CD14-positive monocyte (primary cell): ENCODE data around the gene SLC4A4. TPM values are rescaled to one million over a fixed set of nuclear protein-coding genes. Genes with fewer than 3 reads are reported as not detected.

Source experiments
- DNase-seq, 3 donors: peaks; one replicate each; pipeline ENCODE4 v3.0.0-alpha.2; 2011 to 2022
- H2AFZ ChIP-seq: 2 replicates; pipeline ENCODE4 v1.6.0; 2012; ENCODE audit warnings: mild to moderate bottlenecking, low read depth, low read length, inconsistent platforms; ENCODE audit not compliant: insufficient read depth, poor library complexity, severe bottlenecking
- H3K27ac ChIP-seq, 2 donors: 1 replicate in 1 of 2; 2 replicates in 1 of 2; pipeline ENCODE4 v1.5.1; 2012 to 2013; ENCODE audit warnings: low read length in 2 of 2, control low read depth in 1 of 2, inconsistent platforms in 1 of 2, low read depth in 1 of 2, mild to moderate bottlenecking in 1 of 2
- H3K27me3 ChIP-seq, 2 donors: one replicate each; pipeline versions ENCODE4 v1.6.0 to v1.6.1; 2011 to 2013; ENCODE audit warnings: low read length in 2 of 2; ENCODE audit not compliant: control insufficient read depth in 2 of 2, insufficient read depth in 2 of 2
- H3K36me3 ChIP-seq, 2 donors: replicated peaks in 1 of 2; 1 replicate in 1 of 2; 2 replicates in 1 of 2; pipeline versions ENCODE4 v1.5.1 to v1.6.1; 2012 to 2013; ENCODE audit warnings: low read length in 2 of 2, control low read depth in 1 of 2, inconsistent platforms in 1 of 2, mild to moderate bottlenecking in 1 of 2; ENCODE audit not compliant: insufficient read depth in 2 of 2, control insufficient read depth in 1 of 2
- H3K4me1 ChIP-seq, 2 donors: 1 replicate in 1 of 2; 2 replicates in 1 of 2; pipeline versions ENCODE4 v1.5.1 to v1.6.1; 2012 to 2013; ENCODE audit warnings: low read length in 2 of 2, control low read depth in 1 of 2, inconsistent platforms in 1 of 2, mild to moderate bottlenecking in 1 of 2, moderate library complexity in 1 of 2; ENCODE audit not compliant: insufficient read depth in 2 of 2, control insufficient read depth in 1 of 2
- H3K4me2 ChIP-seq: replicated peaks from 2 replicates; pipeline ENCODE3; 2012; ENCODE audit warnings: low read length, moderate library complexity, mild to moderate bottlenecking; ENCODE audit not compliant: poor library complexity, severe bottlenecking; ENCODE audit errors: extremely low read depth
- H3K4me3 ChIP-seq, 3 experiments: fragments of 200-600 bp in 1 of 3; sonication (generic) in 1 of 3; replicated peaks in 1 of 3; 1 replicate in 2 of 3; 2 replicates in 1 of 3; pipeline ENCODE4 v1.5.1; 2011 to 2013; ENCODE audit warnings: low read length in 3 of 3, mild to moderate bottlenecking in 3 of 3, control low read depth in 2 of 3, low read depth in 2 of 3, inconsistent platforms in 1 of 3, moderate library complexity in 1 of 3
- H3K79me2 ChIP-seq: 2 replicates; pipeline ENCODE4 v1.6.0; 2012; ENCODE audit warnings: mild to moderate bottlenecking, control low read depth, inconsistent platforms, low read length, moderate library complexity; ENCODE audit not compliant: insufficient read depth
- H3K9ac ChIP-seq: 2 replicates; pipeline ENCODE4 v1.6.0; 2017; ENCODE audit warnings: low read length, mild to moderate bottlenecking; ENCODE audit not compliant: insufficient read depth, poor library complexity, severe bottlenecking
- H3K9me3 ChIP-seq, 2 donors: replicated peaks in 1 of 2; 1 replicate in 1 of 2; 2 replicates in 1 of 2; pipeline versions ENCODE4 v1.5.1 to v1.6.1; 2012 to 2013; ENCODE audit warnings: low read length in 2 of 2, control low read depth in 1 of 2; ENCODE audit not compliant: control insufficient read depth in 1 of 2, insufficient read depth in 1 of 2
- H4K20me1 ChIP-seq: 2 replicates; pipeline ENCODE4 v1.6.0; 2012; ENCODE audit warnings: mild to moderate bottlenecking, low read length, control low read depth, moderate library complexity; ENCODE audit not compliant: insufficient read depth
- H3K27ac Mint-ChIP-seq, 7 donors: one replicate each; pipeline ENCODE4 v1.8.0; 2020; ENCODE audit warnings: mild to moderate bottlenecking in 7 of 7, mixed read lengths in 7 of 7, moderate library complexity in 6 of 7, inconsistent platforms in 2 of 7
- H3K27me3 Mint-ChIP-seq, 3 donors: one replicate each; pipeline ENCODE4 v1.8.0; 2021 to 2022; ENCODE audit warnings: low read depth in 3 of 3, mild to moderate bottlenecking in 3 of 3, mixed read lengths in 3 of 3, moderate library complexity in 3 of 3, inconsistent platforms in 1 of 3
- H3K36me3 Mint-ChIP-seq, 2 donors: one replicate each; pipeline ENCODE4 v1.8.0; 2020; ENCODE audit warnings: mixed read lengths in 2 of 2, inconsistent platforms in 1 of 2, mild to moderate bottlenecking in 1 of 2
- H3K4me1 Mint-ChIP-seq: one replicate; pipeline ENCODE4 v1.8.0; 2020; ENCODE audit warnings: mild to moderate bottlenecking, mixed read lengths
- H3K4me3 Mint-ChIP-seq, 2 donors: one replicate each; pipeline ENCODE4 v1.8.0; 2020; ENCODE audit warnings: mild to moderate bottlenecking in 2 of 2, mixed read lengths in 2 of 2, moderate library complexity in 1 of 2
- H3K9me3 Mint-ChIP-seq, 7 donors: one replicate each; pipeline ENCODE4 v1.8.0; 2020 to 2022; ENCODE audit warnings: mixed read lengths in 7 of 7, mild to moderate bottlenecking in 6 of 7, moderate library complexity in 6 of 7, inconsistent platforms in 2 of 7
- CTCF ChIP-seq: fragments of 200-600 bp; IDR thresholded peaks from one replicate; pipeline ENCODE4 v1.8.0; 2022; ENCODE audit warnings: antibody characterized with exemption, mild to moderate bottlenecking
- WGBS: methylation state at CpG from one replicate; pipeline ENCODE4 v1.1.5; 2013; ENCODE audit warnings: missing lambda C conversion rate; ENCODE audit not compliant: insufficient coverage; 5-methylcytosine and 5-hydroxymethylcytosine counted together
- intact Hi-C, 2 donors: fragments of 100-400 bp; cut with micrococcal nuclease; formaldehyde crosslinking; loops; one replicate each; pipeline versions ENCODE4 v1.15.0 to v1.15.1; 2023
- polyA plus RNA-seq, 3 donors: library from polyadenylated mRNA; depleted of rRNA in 1 of 3; unstranded in 2 of 3; stranded (reverse) in 1 of 3; fragments of 300-500 nt in 2 of 3; fragments of >200 nt in 1 of 3; fragmentation: Illumina TruSeq in 2 of 3; gene quantifications; 1 replicate in 2 of 3; 2 replicates in 1 of 3; pipeline ENCODE4 v1.2.3, GENCODE V29; 2012 to 2021

SLC4A4 gene
- polyA plus RNA-seq, 3 donors = 0.03 TPM; not detected in 2

- Histone ChIP-seq H3K27me3 (no peaks in the 10 kb centered on the region), H3K9ac (no peak overlapping the region), H3K27ac (no peak overlapping the region), H3K4me2 (no peak overlapping the region), H3K4me3 (no peak overlapping the region), H3K9me3 (no peaks in the 10 kb centered on the region), H4K20me1 (no peaks in the 10 kb centered on the region), H3K4me1 (no peaks in the 10 kb centered on the region), H3K36me3 (no peaks in the 10 kb centered on the region), H2AFZ (no peak overlapping the region), H3K79me2 (no peaks in the 10 kb centered on the region)
- peaks cover 0 to 2% (median 0%) of the 10 kb centered on the region in 7 donors for H3K9me3 Mint-ChIP-seq
- DNase-seq = no peak
- peaks cover 0 to 1% (median 1%) of the 10 kb centered on the region in 3 donors for H3K27me3 Mint-ChIP-seq
- H3K36me3 Mint-ChIP-seq = no peaks in the 10 kb centered on the region
- H3K4me3 Mint-ChIP-seq = no peak overlapping the region
- intact Hi-C loops = no loop called here
- no peak for TF ChIP-seq CTCF
- H3K4me1 Mint-ChIP-seq = no peaks in the 10 kb centered on the region
- no peak overlapping the region for H3K27ac Mint-ChIP-seq
Observed at GRCh38 chr4:71361476-71361875, 22.7 kb downstream of the SLC4A4 start.

GRCh38 chr4:71366766-71367165, 27.9 kb downstream of the SLC4A4 start:
- no peaks in the 10 kb centered on the region for H3K36me3 Mint-ChIP-seq

More at GRCh38 chr4:71366766-71367165, 27.9 kb downstream of the SLC4A4 start:
- no peak overlapping the region for H3K4me3 Mint-ChIP-seq
- no peak overlapping the region for H3K27ac Mint-ChIP-seq
- H3K9ac ChIP-seq = no peak overlapping the region
- no peak overlapping the region for H2AFZ ChIP-seq
- no peaks in the 10 kb centered on the region for H3K9me3 ChIP-seq
- no CpG with 5 or more reads among the region's 3 CpGs for WGBS
- intact Hi-C loops = no loop called here
- H4K20me1 ChIP-seq = no peaks in the 10 kb centered on the region
- no peak overlapping the region for H3K4me3 ChIP-seq
- H3K36me3 ChIP-seq = no peaks in the 10 kb centered on the region
- no peak overlapping the region for H3K27ac ChIP-seq
- H3K27me3 Mint-ChIP-seq = peaks cover 0 to 5% (median 4%) of the 10 kb centered on the region in 3 donors
- H3K27me3 ChIP-seq = no peaks in the 10 kb centered on the region
- no peaks in the 10 kb centered on the region for H3K4me1 ChIP-seq
- H3K79me2 ChIP-seq = no peaks in the 10 kb centered on the region
- H3K4me2 ChIP-seq = no peak overlapping the region
- no peak for DNase-seq
- H3K4me1 Mint-ChIP-seq = no peaks in the 10 kb centered on the region
- no peak for TF ChIP-seq CTCF
- H3K9me3 Mint-ChIP-seq = peaks cover 0 to 4% (median 2%) of the 10 kb centered on the region in 7 donors
